Measurements from ENCODE around the gene GMEB1.

The GMEB1 gene

DNA sequence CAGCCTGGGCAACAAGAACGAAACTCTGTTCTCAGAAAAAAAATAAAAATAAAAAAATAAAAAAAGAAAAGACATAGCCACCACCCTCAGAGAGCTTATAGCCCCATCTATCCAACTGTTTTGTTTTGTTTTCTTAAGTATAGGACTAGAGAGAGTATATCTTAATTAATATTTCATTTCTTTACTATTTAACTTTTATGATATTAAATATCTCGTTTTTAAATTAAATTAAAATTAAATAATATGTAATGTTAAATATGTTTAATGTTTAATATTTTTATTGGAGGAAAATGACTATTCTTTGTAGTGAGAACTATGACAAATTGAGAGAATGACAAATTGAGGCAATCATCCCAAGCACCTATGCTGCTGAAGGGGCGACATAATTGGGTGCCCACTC lies 35.0 kb downstream of the GMEB1 start:
- no peak for DNase-seq
- no peak for ATAC-seq (ENCODE audit: insufficient read depth, low read depth)
- no peaks in the 10 kb centered on the region for H3K4me1 ChIP-seq (ENCODE audit: insufficient read depth, low read length)

DNA sequence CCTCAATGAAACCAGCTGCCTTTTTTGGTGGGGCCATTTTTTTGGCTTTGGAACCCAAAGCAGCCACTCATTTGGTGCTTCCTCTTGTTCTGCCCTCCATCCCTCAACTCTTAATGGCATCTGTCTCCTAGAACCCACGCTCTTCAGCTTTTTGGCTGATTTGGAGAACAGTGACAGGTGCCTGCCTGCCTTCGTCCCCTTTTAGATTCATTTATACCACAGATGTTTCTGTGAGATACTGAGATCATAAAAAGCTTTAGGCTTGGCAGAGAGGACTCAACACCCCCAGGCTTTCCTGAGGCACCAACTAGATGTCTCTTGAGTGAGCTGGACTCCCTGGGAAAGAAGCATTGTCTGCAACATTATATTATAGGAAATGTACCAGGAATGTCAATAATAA lies 47.8 kb downstream of the GMEB1 start:
- no peaks in the 10 kb centered on the region for H3K27me3 ChIP-seq (ENCODE audit: insufficient read depth, low read length, poor library complexity)
- no peaks in the 10 kb centered on the region for H3K79me2 ChIP-seq (ENCODE audit: insufficient read depth, low read length)
- H3K9ac ChIP-seq (ENCODE audit: low read depth, low read length) = no peak overlapping the region
- no peaks in the 10 kb centered on the region for H4K20me1 ChIP-seq (ENCODE audit: insufficient read depth, low read length)
- H3K36me3 ChIP-seq (ENCODE audit: insufficient read depth, low read length) = peaks cover 32% of the 10 kb centered on the region
- H3K27ac ChIP-seq (ENCODE audit: low read length) = no peak overlapping the region
- TF ChIP-seq, protein P1, sequence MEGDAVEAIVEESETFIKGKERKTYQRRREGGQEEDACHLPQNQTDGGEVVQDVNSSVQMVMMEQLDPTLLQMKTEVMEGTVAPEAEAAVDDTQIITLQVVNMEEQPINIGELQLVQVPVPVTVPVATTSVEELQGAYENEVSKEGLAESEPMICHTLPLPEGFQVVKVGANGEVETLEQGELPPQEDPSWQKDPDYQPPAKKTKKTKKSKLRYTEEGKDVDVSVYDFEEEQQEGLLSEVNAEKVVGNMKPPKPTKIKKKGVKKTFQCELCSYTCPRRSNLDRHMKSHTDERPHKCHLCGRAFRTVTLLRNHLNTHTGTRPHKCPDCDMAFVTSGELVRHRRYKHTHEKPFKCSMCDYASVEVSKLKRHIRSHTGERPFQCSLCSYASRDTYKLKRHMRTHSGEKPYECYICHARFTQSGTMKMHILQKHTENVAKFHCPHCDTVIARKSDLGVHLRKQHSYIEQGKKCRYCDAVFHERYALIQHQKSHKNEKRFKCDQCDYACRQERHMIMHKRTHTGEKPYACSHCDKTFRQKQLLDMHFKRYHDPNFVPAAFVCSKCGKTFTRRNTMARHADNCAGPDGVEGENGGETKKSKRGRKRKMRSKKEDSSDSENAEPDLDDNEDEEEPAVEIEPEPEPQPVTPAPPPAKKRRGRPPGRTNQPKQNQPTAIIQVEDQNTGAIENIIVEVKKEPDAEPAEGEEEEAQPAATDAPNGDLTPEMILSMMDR (IDR thresholded peaks at IDR 0.05; ENCODE audit: borderline replicate concordance, extremely low read depth, low read length, poor library complexity, severe bottlenecking) = no peak
- no peak for TF ChIP-seq EZH2 (IDR thresholded peaks at IDR 0.05; ENCODE audit: borderline replicate concordance, low read depth, low read length, severe bottlenecking)
- no peak for ATAC-seq (ENCODE audit: insufficient read depth, low read depth)
- no peaks in the 10 kb centered on the region for H3K4me1 ChIP-seq (ENCODE audit: insufficient read depth, low read length)
- no peaks in the 10 kb centered on the region for H3K9me3 ChIP-seq (ENCODE audit: insufficient read depth, low read length, severe bottlenecking)
- DNase-seq = no peak
- H3K4me3 ChIP-seq (ENCODE audit: low read depth in 1 of 2, low read length in 2 of 2) = no peak overlapping the region
- no peak overlapping the region for H3K4me2 ChIP-seq (ENCODE audit: insufficient read depth, low read length)
- H2AFZ ChIP-seq (ENCODE audit: low read depth, low read length) = no peak overlapping the region

More for the DNA sequence above, 35.0 kb downstream of the GMEB1 start:
- H4K20me1 ChIP-seq (ENCODE audit: insufficient read depth, low read length) = no peaks in the 10 kb centered on the region
- no peak overlapping the region for H3K27ac ChIP-seq (ENCODE audit: low read length)
- TF ChIP-seq EZH2 (IDR thresholded peaks at IDR 0.05; ENCODE audit: borderline replicate concordance, low read depth, low read length, severe bottlenecking) = no peak
- TF ChIP-seq, protein P1 (IDR thresholded peaks at IDR 0.05; ENCODE audit: borderline replicate concordance, extremely low read depth, low read length, poor library complexity, severe bottlenecking) = no peak
- no peak overlapping the region for H3K4me3 ChIP-seq (ENCODE audit: low read depth in 1 of 2, low read length in 2 of 2)
- no peaks in the 10 kb centered on the region for H3K9me3 ChIP-seq (ENCODE audit: insufficient read depth, low read length, severe bottlenecking)
- no peak overlapping the region for H3K4me2 ChIP-seq (ENCODE audit: insufficient read depth, low read length)
- no peak overlapping the region for H2AFZ ChIP-seq (ENCODE audit: low read depth, low read length)
- no peaks in the 10 kb centered on the region for H3K27me3 ChIP-seq (ENCODE audit: insufficient read depth, low read length, poor library complexity)
- no peak overlapping the region for H3K9ac ChIP-seq (ENCODE audit: low read depth, low read length)
- H3K36me3 ChIP-seq (ENCODE audit: insufficient read depth, low read length) = peaks cover 29% of the 10 kb centered on the region
- no peaks in the 10 kb centered on the region for H3K79me2 ChIP-seq (ENCODE audit: insufficient read depth, low read length)

DNA sequence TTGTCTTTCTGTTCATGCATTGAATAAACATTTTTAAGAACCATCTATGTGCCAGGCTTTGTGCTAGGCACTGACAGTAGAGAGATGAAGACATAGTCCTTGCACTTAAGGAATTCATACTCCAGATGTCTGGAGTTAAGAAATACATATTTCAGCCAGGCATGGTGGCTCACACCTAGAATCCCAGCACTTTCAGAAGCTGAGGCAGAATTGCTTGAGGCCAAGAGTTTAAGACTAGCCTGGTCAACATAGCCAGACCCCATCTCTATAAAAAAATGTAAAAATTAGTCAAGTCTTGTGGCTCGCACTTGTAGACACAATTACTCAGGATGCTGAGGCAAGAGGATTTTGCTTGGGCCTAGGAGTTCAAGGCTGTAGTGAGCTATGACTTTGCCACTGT lies 49.6 kb downstream of the GMEB1 start:
- ATAC-seq (ENCODE audit: insufficient read depth, low read depth) (no peak), DNase-seq (no peak)
- Histone ChIP-seq H3K36me3 (ENCODE audit: insufficient read depth, low read length) (peaks cover 20% of the 10 kb centered on the region), H2AFZ (ENCODE audit: low read depth, low read length) (no peak overlapping the region), H3K4me2 (ENCODE audit: insufficient read depth, low read length) (no peak overlapping the region), H3K27me3 (ENCODE audit: insufficient read depth, low read length, poor library complexity) (no peaks in the 10 kb centered on the region), H3K4me1 (ENCODE audit: insufficient read depth, low read length) (no peaks in the 10 kb centered on the region), H3K27ac (ENCODE audit: low read length) (no peak overlapping the region), H4K20me1 (ENCODE audit: insufficient read depth, low read length) (no peaks in the 10 kb centered on the region), H3K79me2 (ENCODE audit: insufficient read depth, low read length) (no peaks in the 10 kb centered on the region), H3K4me3 (ENCODE audit: low read depth in 1 of 2, low read length in 2 of 2) (no peak overlapping the region), H3K9ac (ENCODE audit: low read depth, low read length) (no peak overlapping the region), H3K9me3 (ENCODE audit: insufficient read depth, low read length, severe bottlenecking) (no peaks in the 10 kb centered on the region)
- TF ChIP-seq, protein P1 (IDR thresholded peaks at IDR 0.05; ENCODE audit: borderline replicate concordance, extremely low read depth, low read length, poor library complexity, severe bottlenecking) = no peak
- TF ChIP-seq EZH2 (IDR thresholded peaks at IDR 0.05; ENCODE audit: borderline replicate concordance, low read depth, low read length, severe bottlenecking) = no peak
